GM12801 (cell line): ENCODE measurements around the gene NCDN.

ENCODE experiments used
- CTCF ChIP-seq: IDR thresholded peaks from one replicate; pipeline ENCODE4 v1.5.1; 2011; ENCODE audit warnings: control low read depth; ENCODE audit not compliant: insufficient read length; ENCODE audit errors: extremely low read depth

NCDN gene

GRCh38 chr1:35530168-35530567 lies 27.4 kb upstream of the NCDN start:
- no peak for TF ChIP-seq CTCF

DNA sequence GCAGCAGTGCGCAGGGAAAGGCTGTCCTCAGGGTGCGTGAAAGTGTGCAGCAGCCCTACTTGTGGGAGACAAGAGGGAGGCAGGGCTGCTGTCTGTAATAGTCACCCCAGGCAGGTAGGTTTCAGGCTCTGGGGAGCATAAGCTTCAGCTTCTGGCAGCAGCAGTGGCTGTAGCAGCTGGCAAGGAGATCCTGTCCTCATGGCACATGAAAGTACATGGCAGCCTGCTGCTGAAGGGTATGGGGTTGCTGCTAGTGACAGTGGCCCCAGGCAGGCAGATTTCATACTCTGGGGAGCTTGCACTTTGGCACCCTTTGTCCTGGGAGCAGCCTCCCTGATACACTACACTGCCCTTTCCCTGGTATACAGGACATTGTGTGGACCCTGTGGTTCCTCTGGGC lies 26.7 kb upstream of the NCDN start:
- TF ChIP-seq CTCF = no peak

DNA sequence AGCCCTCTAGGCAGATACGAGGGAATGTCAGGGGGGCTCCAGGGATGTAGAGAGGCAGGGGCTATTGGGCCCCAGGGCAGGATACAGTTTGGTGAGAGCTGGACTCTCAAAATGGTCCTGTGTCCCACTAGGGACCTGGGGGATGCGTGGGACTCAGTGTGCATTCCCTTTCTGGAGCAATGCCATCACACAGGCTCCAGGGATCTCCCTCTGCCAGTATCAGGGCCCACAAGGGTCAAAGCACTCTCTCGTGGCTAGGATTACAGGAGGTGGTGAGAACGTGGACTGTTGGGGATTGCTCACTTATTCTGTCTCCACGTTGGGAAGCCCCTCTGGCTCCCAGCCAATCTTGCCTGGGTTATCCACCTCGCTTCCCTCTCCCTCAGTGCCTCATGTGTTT lies 26.2 kb upstream of the NCDN start:
- no peak for TF ChIP-seq CTCF

GRCh38 chr1:35532497-35533223 lies 24.9 kb upstream of the NCDN start:
- no peak for TF ChIP-seq CTCF

DNA sequence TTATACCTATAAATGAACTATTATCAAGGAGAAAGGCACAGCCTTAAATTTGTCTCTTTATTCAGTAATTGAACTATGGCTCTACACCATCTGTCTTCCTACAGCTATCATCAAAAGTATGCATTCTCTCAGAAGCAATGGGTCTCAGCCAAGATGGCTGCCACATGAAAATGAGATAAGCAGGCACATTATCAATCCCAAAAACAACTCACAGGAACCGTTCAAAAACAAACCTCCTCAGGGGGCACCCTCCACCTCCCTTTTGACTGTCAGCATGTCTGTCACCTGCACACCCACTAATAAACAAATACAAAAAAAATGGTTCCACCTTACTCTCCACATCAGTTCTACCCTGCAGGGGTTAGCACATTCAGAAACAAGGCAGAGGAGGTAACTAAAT lies 24.0 kb upstream of the NCDN start:
- TF ChIP-seq CTCF = no peak

DNA sequence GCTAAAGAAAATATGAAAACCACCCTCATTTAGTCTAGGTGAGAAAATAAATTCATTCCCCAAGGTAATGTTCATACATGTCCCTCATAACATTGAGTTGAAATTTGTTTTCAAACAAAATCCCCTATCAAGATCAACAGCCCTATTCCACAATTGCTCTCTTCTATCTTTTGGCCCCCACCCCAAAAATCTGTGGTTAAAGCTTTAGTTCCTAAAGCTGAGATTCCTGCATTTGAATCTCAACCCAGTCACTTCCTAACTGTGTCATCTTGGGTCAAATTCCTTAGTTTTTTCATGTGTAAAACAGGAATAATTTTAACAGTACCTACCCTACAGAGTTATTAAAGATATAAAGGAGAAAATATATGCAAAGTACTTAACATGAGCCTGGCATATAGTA lies 22.4 kb upstream of the NCDN start:
- TF ChIP-seq CTCF = no peak

DNA sequence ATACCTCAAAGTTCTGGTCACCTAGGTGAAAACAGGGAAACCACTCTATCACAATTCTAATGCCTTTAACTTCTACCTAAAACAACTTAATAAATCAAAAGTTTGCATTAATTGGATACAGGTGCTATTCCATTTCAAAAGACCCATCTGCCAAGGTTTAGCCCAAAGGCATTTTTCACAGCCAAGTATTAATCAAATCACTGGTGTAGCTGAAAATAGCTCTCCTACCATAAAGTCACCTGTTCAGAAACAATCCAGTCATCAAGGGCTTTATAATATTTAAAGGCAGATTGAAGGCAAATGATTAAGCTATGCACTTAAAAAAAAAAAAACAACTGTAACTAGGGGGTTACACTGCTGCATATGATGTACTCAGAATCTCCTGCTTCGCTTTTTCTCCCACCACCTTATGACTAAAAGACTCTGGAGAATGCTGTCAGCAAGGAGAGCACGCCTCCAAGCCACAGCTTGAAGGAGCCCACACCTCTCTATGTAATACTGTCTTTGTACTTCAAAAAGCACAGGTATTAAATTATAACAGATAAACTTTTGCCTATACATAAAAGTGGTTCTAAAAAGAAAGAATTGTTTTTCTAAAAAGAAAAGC lies 20.9 kb upstream of the NCDN start:
- TF ChIP-seq CTCF = no peak
